ENCODE data around the gene MAML2. TPM values are rescaled to one million over a fixed set of nuclear protein-coding genes. Genes with fewer than 3 reads are reported as not detected.

Gene MAML2
- total and polyA plus RNA-seq, 9 of the 15 experiments (the other 6 are each of a cell fraction or from before 2014, with no cell fraction given), result 0.79 to 6.8 (median 4.8) TPM

GRCh38 chr11:95996621-95997235, 346.3 kb downstream of the MAML2 start (continued):
- TF ChIP-seq ZBTB9 (CRISPR knock-in tag; IDR thresholded peaks at IDR 0.05) (no peak), TAF15 (IDR thresholded peaks at IDR 0.05; ENCODE audit: low read depth, low read length) (no peak), ZNF699 (CRISPR knock-in tag; IDR thresholded peaks at IDR 0.05; ENCODE audit: insufficient replicate concordance) (no peak), FOXJ3 (CRISPR knock-in tag; IDR thresholded peaks at IDR 0.05) (no peak), KAT7 (CRISPR knock-in tag; IDR thresholded peaks at IDR 0.05; ENCODE audit: borderline replicate concordance) (no peak), SIN3A (IDR thresholded peaks at IDR 0.05; ENCODE audit: borderline replicate concordance in 2 of 2, control insufficient read depth in 1 of 2, low read depth in 2 of 2, low read length in 2 of 2) (no peak)
- TF ChIP-seq, protein P1, sequence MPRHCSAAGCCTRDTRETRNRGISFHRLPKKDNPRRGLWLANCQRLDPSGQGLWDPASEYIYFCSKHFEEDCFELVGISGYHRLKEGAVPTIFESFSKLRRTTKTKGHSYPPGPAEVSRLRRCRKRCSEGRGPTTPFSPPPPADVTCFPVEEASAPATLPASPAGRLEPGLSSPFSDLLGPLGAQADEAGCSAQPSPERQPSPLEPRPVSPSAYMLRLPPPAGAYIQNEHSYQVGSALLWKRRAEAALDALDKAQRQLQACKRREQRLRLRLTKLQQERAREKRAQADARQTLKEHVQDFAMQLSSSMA (CRISPR knock-in tag; IDR thresholded peaks at IDR 0.05), result no peak

DNA sequence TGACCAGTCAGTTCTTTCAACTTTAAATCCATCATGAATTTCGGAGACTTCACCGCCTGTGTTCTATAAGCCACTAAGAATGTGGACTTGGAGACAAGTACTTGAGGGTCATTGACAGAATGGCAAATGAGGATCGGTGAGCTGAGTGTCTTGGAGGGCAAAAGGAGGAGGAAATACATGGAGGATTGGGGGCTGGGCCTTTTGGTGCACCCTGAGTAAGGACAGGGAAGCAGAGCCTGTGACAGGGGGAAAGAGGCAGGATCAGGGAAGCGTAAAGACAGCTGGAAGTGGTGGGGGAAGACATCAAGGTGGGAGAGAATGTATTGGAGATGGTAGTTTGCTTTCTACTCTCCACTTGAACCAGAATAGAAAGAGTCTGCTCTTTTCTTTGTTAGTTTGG, 348.7 kb downstream of the MAML2 start:
- CTCF ChIA-PET (ENCODE audit: low intra/inter-chr PET ratio), result no interaction called here
- ATAC-seq (no peak), FAIRE-seq (no peak), DNase-seq (ENCODE audit: extremely low read depth in 1 of 4, low spot score in 3 of 4) (no peak)
- no peaks in the 10 kb centered on the region for H3K9me1 ChIP-seq (ENCODE audit: control insufficient read depth, insufficient read depth, low read length)
- H3K9me3 ChIP-seq (replicated peaks; ENCODE audit: control insufficient read depth, insufficient read depth, low read depth, low read length), result no peaks in the 10 kb centered on the region
- intact Hi-C loops (cut with micrococcal nuclease) (no loop called here), in situ Hi-C loops (cut with MboI) (no loop called here)
- no peak overlapping the region for H2AFZ ChIP-seq (ENCODE audit: low read depth, low read length)
- no peak overlapping the region for H3K9ac ChIP-seq (ENCODE audit: insufficient read depth in 1 of 2, low read depth in 2 of 2, low read length in 2 of 2)
- POLR2A ChIA-PET, result interaction anchor here (1.4 kb wide), 1 partner anchor 10 kb away, joined by 4 read pairs; no protein-coding TSS in a partner anchor
- H3K4me1 ChIP-seq (replicated peaks in 1 of 2; ENCODE audit: control insufficient read depth in 2 of 2, insufficient read depth in 2 of 2, low read length in 2 of 2), result no peaks in the 10 kb centered on the region
- no peak for TF ChIP-seq ZNF324 (CRISPR knock-in tag; IDR thresholded peaks at IDR 0.05)
- no peak for TF ChIP-seq SMAD1 (IDR thresholded peaks at IDR 0.05; ENCODE audit: low read depth, low read length, partially characterized antibody)
- no peak for TF ChIP-seq MEF2D (tag; conservative IDR thresholded peaks at IDR 0.05; ENCODE audit: low read depth)
- BruUV-seq (replicated peaks), result no TSS peak
- WGBS (ENCODE audit: insufficient coverage, low coverage, missing lambda C conversion rate), result 62% methylated on average over 4 of the region's 4 CpGs
- H3K4me2 ChIP-seq (ENCODE audit: insufficient read depth, low read length), result no peak overlapping the region
- no peaks in the 10 kb centered on the region for H3K36me3 ChIP-seq (ENCODE audit: control insufficient read depth, insufficient read depth, low read length)
- H3K27ac ChIP-seq (ENCODE audit: extremely low read depth, low read depth, low read length), result no peak overlapping the region
- H3K27me3 ChIP-seq (ENCODE audit: control insufficient read depth in 2 of 2, insufficient read depth in 2 of 2, low read length in 2 of 2), result no peaks in the 10 kb centered on the region
- H3K4me3 ChIP-seq, result no peak overlapping the region
- no peaks in the 10 kb centered on the region for H4K20me1 ChIP-seq (replicated peaks; ENCODE audit: control insufficient read depth, insufficient read depth, low read length)
- H3K79me2 ChIP-seq (ENCODE audit: control insufficient read depth, insufficient read depth, low read length), result no peaks in the 10 kb centered on the region

Data from K562 (cell line).